ENCODE measurements around the gene MTHFSD.

DNA sequence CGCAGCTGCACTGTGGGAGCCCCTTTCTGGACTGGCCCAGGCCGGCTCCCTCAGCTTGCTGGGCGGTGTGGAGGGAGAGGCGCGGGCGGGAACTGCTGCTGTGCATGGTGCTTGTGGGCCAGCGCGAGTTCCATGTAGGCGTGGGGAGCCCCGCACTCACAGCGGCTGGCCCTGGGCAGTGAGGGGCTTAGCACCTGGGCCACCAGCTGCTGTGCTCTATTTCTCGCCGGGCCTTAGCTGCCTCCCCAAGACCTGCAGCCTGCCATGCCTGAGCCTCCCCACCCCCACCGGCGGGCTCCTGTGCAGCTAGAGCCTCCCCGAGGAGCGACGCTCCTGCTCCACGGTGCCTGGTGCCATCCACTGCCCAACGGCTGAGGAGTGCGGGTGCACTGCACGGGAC lies 1.7 kb downstream of the MTHFSD start:
- TF ChIP-seq CTCF (IDR thresholded peaks at IDR 0.05), result no peak
- TF ChIP-seq POLR2A (IDR thresholded peaks at IDR 0.05), result no peak

All from tibial nerve (tissue), 3 donors.